ENCODE measurements around the gene PGAP6. TPM values are rescaled to one million over a fixed set of nuclear protein-coding genes. Genes with fewer than 3 reads are reported as not detected.

The PGAP6 gene
- total RNA-seq, 1 experiment from 2014 or later, result 128 TPM

- no peak for TF ChIP-seq TCF7L2 (IDR thresholded peaks at IDR 0.05; ENCODE audit: low read depth, low read length)
- H3K4me3 ChIP-seq (ENCODE audit: low read depth in 2 of 2, low read length in 2 of 2), result peak overlapping the region; percentile 73 to 84
- no TSS peak for BruUV-seq (replicated peaks)
- CTCF ChIA-PET, result no interaction called here
- peaks cover 33% of the 10 kb centered on the region for H3K4me1 ChIP-seq (ENCODE audit: control insufficient read depth, insufficient read depth, low read length)
- peak overlapping the region; percentile 84 for H3K27ac ChIP-seq (ENCODE audit: low read length)
- peak; percentile 44 for ATAC-seq
- no peak for DNase-seq (ENCODE audit: low read depth, low spot score)
- no peaks in the 10 kb centered on the region for H3K36me3 ChIP-seq (ENCODE audit: control insufficient read depth, insufficient read depth, low read length)
- H3K27me3 ChIP-seq (ENCODE audit: control insufficient read depth, insufficient read depth, low read length), result no peaks in the 10 kb centered on the region
- intact Hi-C loops (cut with micrococcal nuclease; ENCODE audit: unreplicated experiment), result no loop called here
- H3K9me3 ChIP-seq (ENCODE audit: control insufficient read depth, insufficient read depth, low read depth, low read length), result no peaks in the 10 kb centered on the region
- in situ Hi-C loops (cut with HindIII; ENCODE audit: low pct_unique_long_range_greater_than_20kb, low sequenced_read_pairs), result no loop called here
- POLR2A ChIA-PET, result interaction anchor here (0.6 to 0.7 kb wide), 2 partner anchors 69 to 157 kb away, joined by 3 to 7 read pairs; no protein-coding TSS in a partner anchor
Observed at GRCh38 chr16:380762-381011, 1.1 kb downstream of the PGAP6 start.

- H3K4me1 ChIP-seq (ENCODE audit: control insufficient read depth, insufficient read depth, low read length), result peaks cover 33% of the 10 kb centered on the region
- no peaks in the 10 kb centered on the region for H3K9me3 ChIP-seq (ENCODE audit: control insufficient read depth, insufficient read depth, low read depth, low read length)
- ATAC-seq (no peak), DNase-seq (ENCODE audit: low read depth, low spot score) (no peak)
- H3K27me3 ChIP-seq (ENCODE audit: control insufficient read depth, insufficient read depth, low read length), result no peaks in the 10 kb centered on the region
- H3K4me3 ChIP-seq (ENCODE audit: low read depth in 2 of 2, low read length in 2 of 2), result peak overlapping the region; percentile 73 to 84
- CTCF ChIA-PET, result no interaction called here
- BruUV-seq (replicated peaks), result TSS peak; percentile 75
- H3K36me3 ChIP-seq (ENCODE audit: control insufficient read depth, insufficient read depth, low read length), result no peaks in the 10 kb centered on the region
- intact Hi-C loops (cut with micrococcal nuclease; ENCODE audit: unreplicated experiment), result no loop called here
- POLR2A ChIA-PET, result interaction anchor here (0.6 to 0.7 kb wide), 2 partner anchors 70 to 156 kb away, joined by 3 to 7 read pairs; no protein-coding TSS in a partner anchor
- in situ Hi-C loops (cut with HindIII; ENCODE audit: low pct_unique_long_range_greater_than_20kb, low sequenced_read_pairs), result no loop called here
- no peak for TF ChIP-seq CTCF (IDR thresholded peaks at IDR 0.05)
- TF ChIP-seq REST (IDR thresholded peaks at IDR 0.05; ENCODE audit: insufficient read depth in 1 of 2, low read depth in 2 of 2, low read length in 1 of 2), result no peak
- TF ChIP-seq POLR2AphosphoS5 (IDR thresholded peaks at IDR 0.05; ENCODE audit: low read depth, low read length), result no peak
- TF ChIP-seq SIN3A (IDR thresholded peaks at IDR 0.05; ENCODE audit: borderline replicate concordance, insufficient read depth, low read depth, low read length), result no peak
- no peak for TF ChIP-seq TCF7L2 (IDR thresholded peaks at IDR 0.05; ENCODE audit: low read depth, low read length)
- peak overlapping the region; percentile 71 for H3K27ac ChIP-seq (ENCODE audit: low read length)
Observed at GRCh38 chr16:379961-380761, 1.6 kb downstream of the PGAP6 start.
